ENCODE results near the gene ABI3.

DNA sequence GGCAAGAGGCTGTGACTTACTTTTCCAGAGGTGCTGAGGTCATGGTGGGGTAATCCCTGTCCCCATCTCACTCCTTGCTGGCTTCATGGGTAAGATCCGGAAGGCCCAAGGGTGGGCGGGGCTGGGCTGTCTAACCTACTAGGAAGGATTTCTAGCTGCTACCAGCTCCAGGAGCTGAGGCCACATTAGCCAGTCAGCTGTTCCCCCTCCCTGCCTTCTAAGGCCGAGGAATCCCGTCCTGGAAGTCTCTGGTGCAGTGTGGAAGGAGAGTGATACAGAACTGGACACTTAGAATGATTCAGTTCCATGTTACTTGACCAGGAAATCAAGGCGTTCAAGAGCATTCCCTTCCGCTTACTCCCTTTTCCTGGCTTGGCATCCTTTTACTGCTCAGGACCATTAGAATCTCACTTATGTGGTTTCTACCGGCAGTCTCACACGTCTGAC, 9.0 kb upstream of the ABI3 start:
- TF ChIP-seq POLR2AphosphoS5 (IDR thresholded peaks at IDR 0.05): no peak
- TF ChIP-seq CTCF (IDR thresholded peaks at IDR 0.05): no peak
- no peak for TF ChIP-seq POLR2A (IDR thresholded peaks at IDR 0.05)
